Neural cell (in vitro differentiated cells): ENCODE measurements around the gene DRD5. TPM values are rescaled to one million over a fixed set of nuclear protein-coding genes. Genes with fewer than 3 reads are reported as not detected.

Experiments
- H2AFZ ChIP-seq: fragments of 200-600, 300-800 bp; sonication (generic), shearing (Covaris generic); 2 replicates; pipeline ENCODE4 v1.6.0; 2014; ENCODE audit warnings: low read depth, mild to moderate bottlenecking, antibody characterized with exemption, low read length, moderate library complexity
- H3F3A ChIP-seq: fragments of 200-600 bp; shearing (Covaris generic); 2 replicates; pipeline ENCODE4 v1.6.1; 2016; ENCODE audit warnings: mild to moderate bottlenecking, moderate library complexity, mixed read lengths, antibody characterized with exemption, low read length; ENCODE audit not compliant: insufficient read depth, poor library complexity, severe bottlenecking
- H3K27ac ChIP-seq: fragments of 200-600, 300-800 bp; sonication (generic), shearing (Covaris generic); 2 replicates; pipeline ENCODE4 v1.5.1; 2014; ENCODE audit warnings: mild to moderate bottlenecking, low read length, moderate library complexity
- H3K27me3 ChIP-seq: fragments of 300-800, 200-600 bp; sonication (generic), shearing (Covaris generic); 2 replicates; pipeline ENCODE4 v1.6.0; 2014; ENCODE audit warnings: mild to moderate bottlenecking, low read depth, low read length, moderate library complexity; ENCODE audit not compliant: insufficient read depth
- H3K36me3 ChIP-seq: fragments of 300-800, 200-600 bp; sonication (generic), shearing (Covaris generic); 2 replicates; pipeline ENCODE4 v1.5.1; 2014; ENCODE audit warnings: mild to moderate bottlenecking, antibody characterized with exemption, low read length, moderate library complexity; ENCODE audit not compliant: insufficient read depth
- H3K4me2 ChIP-seq: fragments of 300-800, 200-600 bp; sonication (generic), shearing (Covaris generic); 2 replicates; pipeline ENCODE4 v1.6.0; 2014; ENCODE audit warnings: mild to moderate bottlenecking, low read length
- H3K4me3 ChIP-seq: fragments of 300-800, 200-600 bp; sonication (generic), shearing (Covaris generic); 2 replicates; pipeline ENCODE4 v1.5.1; 2014; ENCODE audit warnings: mild to moderate bottlenecking, low read length, moderate library complexity
- H3K79me2 ChIP-seq: fragments of 200-600 bp; shearing (Covaris generic); replicated peaks from 2 replicates; pipeline ENCODE4 v1.6.0; 2014; ENCODE audit warnings: mild to moderate bottlenecking, low read length, moderate library complexity; ENCODE audit not compliant: insufficient read depth
- H3K9ac ChIP-seq: fragments of 300-800, 200-600 bp; sonication (generic), shearing (Covaris generic); 2 replicates; pipeline ENCODE4 v1.6.1; 2016; ENCODE audit warnings: mild to moderate bottlenecking, low read length, mixed read lengths
- H3K9me2 ChIP-seq: fragments of 200-600 bp; shearing (Covaris generic); 2 replicates; pipeline ENCODE4 v1.6.1; 2016; ENCODE audit warnings: mild to moderate bottlenecking, low read length, mixed read lengths; ENCODE audit not compliant: insufficient read depth
- H3K9me3 ChIP-seq: fragments of 200-600, 300-800 bp; sonication (generic), shearing (Covaris generic); 2 replicates; pipeline ENCODE4 v1.6.1; 2016; ENCODE audit warnings: mild to moderate bottlenecking, mixed run types, low read length, moderate library complexity, mixed read lengths
- H4K20me1 ChIP-seq: fragments of 200-600 bp; shearing (Covaris generic); 2 replicates; pipeline ENCODE4 v1.6.1; 2016; ENCODE audit warnings: mild to moderate bottlenecking, mixed run types; ENCODE audit not compliant: insufficient read depth
- CTCF ChIP-seq: fragments of 450-650 bp; IDR thresholded peaks from 2 replicates; pipeline ENCODE4 v1.5.1; 2014; ENCODE audit warnings: antibody characterized with exemption, mild to moderate bottlenecking, moderate library complexity; ENCODE audit not compliant: poor library complexity, severe bottlenecking
- EP300 ChIP-seq: fragments of 450-650 bp; conservative IDR thresholded peaks from 2 replicates; pipeline ENCODE4 v1.6.1; 2014; ENCODE audit warnings: antibody characterized with exemption, mild to moderate bottlenecking, moderate library complexity; ENCODE audit not compliant: poor library complexity, severe bottlenecking
- EZH2 ChIP-seq: fragments of 200-600, 300-800 bp; shearing (Covaris generic), sonication (generic); IDR thresholded peaks from 2 replicates; pipeline ENCODE4 v1.6.1; 2014; ENCODE audit warnings: antibody characterized with exemption, low read length, borderline replicate concordance, mild to moderate bottlenecking; ENCODE audit not compliant: insufficient read depth, poor library complexity, severe bottlenecking
- MXI1 ChIP-seq: fragments of 450-650 bp; conservative IDR thresholded peaks from 2 replicates; pipeline ENCODE4 v1.6.1; 2014; ENCODE audit warnings: antibody characterized with exemption, mild to moderate bottlenecking; ENCODE audit not compliant: poor library complexity, severe bottlenecking
- POLR2AphosphoS5 ChIP-seq: IDR thresholded peaks from 2 replicates; pipeline ENCODE4 v1.6.1; 2012
- RAD21 ChIP-seq: fragments of 450-650 bp; conservative IDR thresholded peaks from 2 replicates; pipeline ENCODE4 v1.6.1; 2014; ENCODE audit warnings: antibody characterized with exemption, mild to moderate bottlenecking, moderate library complexity
- SMC3 ChIP-seq: fragments of 450-650 bp; conservative IDR thresholded peaks from 2 replicates; pipeline ENCODE4 v1.6.1; 2014; ENCODE audit warnings: antibody characterized with exemption, mild to moderate bottlenecking, moderate library complexity; ENCODE audit not compliant: poor library complexity
- TAF1 ChIP-seq: IDR thresholded peaks from 2 replicates; pipeline ENCODE4 v1.6.1; 2012; ENCODE audit warnings: low read depth
- polyA plus RNA-seq: library from polyadenylated mRNA; depleted of rRNA; stranded (reverse); fragments of >200 nt; gene quantifications from 2 replicates; pipeline ENCODE4 v1.2.3, GENCODE V29; 2014
- TF ChIP-seq, protein P1 (sequence below): IDR thresholded peaks from 2 replicates; pipeline ENCODE4 v1.6.1; 2012; ENCODE audit warnings: borderline replicate concordance

DRD5 gene
- polyA plus RNA-seq, 1 donor from 2014 or later, result 0.33 TPM

- Histone ChIP-seq H3K9ac (no peak overlapping the region), H3K36me3 (no peaks in the 10 kb centered on the region), H3K27ac (no peak overlapping the region)
Observed at GRCh38 chr4:9812501-9813340, 31.3 kb downstream of the DRD5 start.

GRCh38 chr4:9816285-9816684, 34.9 kb downstream of the DRD5 start:
- H3K79me2 ChIP-seq, result no peaks in the 10 kb centered on the region
- H3K9ac ChIP-seq, result no peak overlapping the region
- H3K9me2 ChIP-seq, result no peaks in the 10 kb centered on the region
- no peaks in the 10 kb centered on the region for H3K9me3 ChIP-seq
- H3K27ac ChIP-seq, result no peak overlapping the region
- no peaks in the 10 kb centered on the region for H4K20me1 ChIP-seq
- no peaks in the 10 kb centered on the region for H3K27me3 ChIP-seq
- H3K4me3 ChIP-seq, result no peak overlapping the region
- H3K4me2 ChIP-seq, result no peak overlapping the region
- H3K36me3 ChIP-seq, result no peaks in the 10 kb centered on the region
- TF ChIP-seq, protein P1, sequence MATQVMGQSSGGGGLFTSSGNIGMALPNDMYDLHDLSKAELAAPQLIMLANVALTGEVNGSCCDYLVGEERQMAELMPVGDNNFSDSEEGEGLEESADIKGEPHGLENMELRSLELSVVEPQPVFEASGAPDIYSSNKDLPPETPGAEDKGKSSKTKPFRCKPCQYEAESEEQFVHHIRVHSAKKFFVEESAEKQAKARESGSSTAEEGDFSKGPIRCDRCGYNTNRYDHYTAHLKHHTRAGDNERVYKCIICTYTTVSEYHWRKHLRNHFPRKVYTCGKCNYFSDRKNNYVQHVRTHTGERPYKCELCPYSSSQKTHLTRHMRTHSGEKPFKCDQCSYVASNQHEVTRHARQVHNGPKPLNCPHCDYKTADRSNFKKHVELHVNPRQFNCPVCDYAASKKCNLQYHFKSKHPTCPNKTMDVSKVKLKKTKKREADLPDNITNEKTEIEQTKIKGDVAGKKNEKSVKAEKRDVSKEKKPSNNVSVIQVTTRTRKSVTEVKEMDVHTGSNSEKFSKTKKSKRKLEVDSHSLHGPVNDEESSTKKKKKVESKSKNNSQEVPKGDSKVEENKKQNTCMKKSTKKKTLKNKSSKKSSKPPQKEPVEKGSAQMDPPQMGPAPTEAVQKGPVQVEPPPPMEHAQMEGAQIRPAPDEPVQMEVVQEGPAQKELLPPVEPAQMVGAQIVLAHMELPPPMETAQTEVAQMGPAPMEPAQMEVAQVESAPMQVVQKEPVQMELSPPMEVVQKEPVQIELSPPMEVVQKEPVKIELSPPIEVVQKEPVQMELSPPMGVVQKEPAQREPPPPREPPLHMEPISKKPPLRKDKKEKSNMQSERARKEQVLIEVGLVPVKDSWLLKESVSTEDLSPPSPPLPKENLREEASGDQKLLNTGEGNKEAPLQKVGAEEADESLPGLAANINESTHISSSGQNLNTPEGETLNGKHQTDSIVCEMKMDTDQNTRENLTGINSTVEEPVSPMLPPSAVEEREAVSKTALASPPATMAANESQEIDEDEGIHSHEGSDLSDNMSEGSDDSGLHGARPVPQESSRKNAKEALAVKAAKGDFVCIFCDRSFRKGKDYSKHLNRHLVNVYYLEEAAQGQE, result no peak
- TF ChIP-seq SMC3 (no peak), TAF1 (no peak), EP300 (no peak), CTCF (no peak), RAD21 (no peak), EZH2 (no peak), MXI1 (no peak), POLR2AphosphoS5 (no peak)
- H2AFZ ChIP-seq, result no peak overlapping the region
- H3F3A ChIP-seq, result no peaks in the 10 kb centered on the region

More at GRCh38 chr4:9812501-9813340, 31.3 kb downstream of the DRD5 start:
- H3K27me3 ChIP-seq, result no peaks in the 10 kb centered on the region
- H3K79me2 ChIP-seq, result no peaks in the 10 kb centered on the region
- no peak overlapping the region for H3K4me2 ChIP-seq
- H3K9me2 ChIP-seq, result no peaks in the 10 kb centered on the region
- TF ChIP-seq RAD21 (no peak), EZH2 (no peak), MXI1 (no peak), TAF1 (no peak), EP300 (no peak), SMC3 (no peak), POLR2AphosphoS5 (no peak)
- TF ChIP-seq, protein P1, result no peak
- no peaks in the 10 kb centered on the region for H3K9me3 ChIP-seq
- no peak overlapping the region for H3K4me3 ChIP-seq
- H2AFZ ChIP-seq, result no peak overlapping the region
- no peaks in the 10 kb centered on the region for H3F3A ChIP-seq
- no peaks in the 10 kb centered on the region for H4K20me1 ChIP-seq
